PC-9 (cell line): ENCODE measurements around the gene RYR1. TPM values are rescaled to one million over a fixed set of nuclear protein-coding genes. Genes with fewer than 3 reads are reported as not detected.
A peak's percentile ranks its signal among the peaks of the same experiment; 100 is the strongest.

Source experiments
- BruUV-seq: library from RNA; stranded (reverse); fragments of 400-500 nt; replicated peaks from 2 replicates; lab custom pipeline; 2021; lab: Mats Ljungman, UMichigan
- CTCF ChIA-PET: fragments of 300-600 bp; sonication (Branson Sonifier 250); formaldehyde crosslinking; loops from one replicate; lab custom pipeline; 2022; ENCODE audit warnings: antibody characterized with exemption; lab: Charles Lee
- POLR2A ChIA-PET: fragments of 300-600 bp; sonication (Branson Sonifier 250); formaldehyde crosslinking; loops from one replicate; lab custom pipeline; 2022; ENCODE audit warnings: antibody characterized with exemption; ENCODE audit not compliant: unreplicated experiment; lab: Charles Lee
- DNase-seq, 2 experiments: peaks; one replicate each; pipeline versions ENCODE4 v3.0.0 to v3.0.0-alpha.2; 2015 to 2022; ENCODE audit warnings: mixed read lengths in 1 of 2
- H2AFZ ChIP-seq: fragments of 200-600 bp; sonication (generic); 2 replicates; pipeline ENCODE4 v1.8.1; 2017; ENCODE audit warnings: antibody characterized with exemption
- H3F3A ChIP-seq: fragments of 200-600 bp; sonication (generic); 2 replicates; pipeline ENCODE4 v1.8.1; 2017; ENCODE audit warnings: antibody characterized with exemption, mild to moderate bottlenecking, low read depth; ENCODE audit not compliant: insufficient read depth
- H3K27ac ChIP-seq: fragments of 200-600 bp; sonication (generic); 2 replicates; pipeline ENCODE4 v1.6.1; 2016; ENCODE audit warnings: mixed run types
- H3K27me3 ChIP-seq: fragments of 200-600 bp; sonication (generic); 2 replicates; pipeline ENCODE4 v1.6.1; 2016; ENCODE audit warnings: low read depth, mixed run types; ENCODE audit not compliant: insufficient read depth
- H3K36me3 ChIP-seq: fragments of 200-600 bp; sonication (generic); 2 replicates; pipeline ENCODE4 v1.6.1; 2016; ENCODE audit warnings: low read depth, mixed run types
- H3K4me1 ChIP-seq: fragments of 200-600 bp; sonication (generic); replicated peaks from 2 replicates; pipeline ENCODE4 v1.6.1; 2016; ENCODE audit warnings: mixed run types; ENCODE audit not compliant: insufficient read depth
- H3K4me2 ChIP-seq: fragments of 200-600 bp; sonication (generic); 2 replicates; pipeline ENCODE4 v1.6.1; 2017; ENCODE audit warnings: mixed run types
- H3K4me3 ChIP-seq: fragments of 200-600 bp; sonication (generic); 2 replicates; pipeline ENCODE4 v1.6.1; 2016; ENCODE audit warnings: mixed run types
- H3K79me2 ChIP-seq: fragments of 200-600 bp; sonication (generic); 2 replicates; pipeline ENCODE4 v1.6.1; 2017; ENCODE audit warnings: low read depth, mixed run types
- H3K9me2 ChIP-seq: fragments of 200-600 bp; sonication (generic); 2 replicates; pipeline ENCODE4 v1.8.1; 2017; ENCODE audit warnings: mild to moderate bottlenecking; ENCODE audit not compliant: insufficient read depth
- H3K9me3 ChIP-seq: fragments of 200-600 bp; sonication (generic); 2 replicates; pipeline ENCODE4 v1.8.1; 2016; ENCODE audit warnings: low read depth; ENCODE audit not compliant: insufficient read depth
- H4K20me1 ChIP-seq: fragments of 200-600 bp; sonication (generic); 2 replicates; pipeline ENCODE4 v1.8.1; 2017; ENCODE audit not compliant: insufficient read depth
- CTCF ChIP-seq: fragments of 200-600 bp; sonication (generic); conservative IDR thresholded peaks from 2 replicates; pipeline ENCODE4 v1.6.1; 2017; ENCODE audit warnings: mixed run types, antibody characterized with exemption, mild to moderate bottlenecking, moderate library complexity
- EZH2 ChIP-seq: fragments of 200-600 bp; sonication (generic); IDR thresholded peaks from 2 replicates; pipeline ENCODE4 v1.8.0; 2017; ENCODE audit warnings: antibody characterized with exemption, low read depth
- intact Hi-C: fragments of 100-400 bp; cut with micrococcal nuclease; formaldehyde crosslinking; loops from one replicate; pipeline ENCODE4 v1.10.0; 2022; ENCODE audit not compliant: unreplicated experiment
- total RNA-seq: library from RNA; stranded (reverse); gene quantifications from 2 replicates; pipeline ENCODE4 v1.2.3, GENCODE V29; 2021

Gene RYR1
- total RNA-seq, 1 experiment from 2014 or later, result 1.0 TPM

GRCh38 chr19:38616265-38616664 is 182.8 kb downstream of the RYR1 start:
- H3K27ac ChIP-seq, result no peak overlapping the region
- no TSS peak for BruUV-seq
- H3K9me2 ChIP-seq, result no peaks in the 10 kb centered on the region
- H3K27me3 ChIP-seq, result no peaks in the 10 kb centered on the region
- peaks cover 15% of the 10 kb centered on the region for H3K4me1 ChIP-seq
- H2AFZ ChIP-seq, result no peak overlapping the region
- TF ChIP-seq EZH2, result no peak
- no peak for TF ChIP-seq CTCF
- no peaks in the 10 kb centered on the region for H4K20me1 ChIP-seq
- intact Hi-C loops, result loop anchor here (5.0 kb wide), 1 partner anchor 316 kb away; the partner anchor contains the start of genes MRPS12 and SARS2
- ChIA-PET CTCF (interaction anchor here (0.6 kb wide), 1 partner anchor 64 kb away, joined by 3 read pairs; no protein-coding TSS in a partner anchor), POLR2A (no interaction called here)
- no peak overlapping the region for H3K4me3 ChIP-seq
- no peaks in the 10 kb centered on the region; the same call in 1 of the 2 replicates for H3F3A ChIP-seq
- no peak for DNase-seq
- peaks cover 3% of the 10 kb centered on the region for H3K36me3 ChIP-seq
- H3K9me3 ChIP-seq, result no peaks in the 10 kb centered on the region
- no peak overlapping the region for H3K4me2 ChIP-seq
- peaks cover 17% of the 10 kb centered on the region for H3K79me2 ChIP-seq

- Histone ChIP-seq H3K9me2 (no peaks in the 10 kb centered on the region), H3K9me3 (no peaks in the 10 kb centered on the region), H3K4me3 (no peak overlapping the region), H3K27ac (no peak overlapping the region), H3K27me3 (no peaks in the 10 kb centered on the region), H3K4me1 (peaks cover 15% of the 10 kb centered on the region), H2AFZ (no peak overlapping the region), H3K4me2 (no peak overlapping the region), H3K36me3 (peaks cover 11% of the 10 kb centered on the region), H3F3A (no peaks in the 10 kb centered on the region; the same call in 1 of the 2 replicates), H3K79me2 (peaks cover 23% of the 10 kb centered on the region), H4K20me1 (no peaks in the 10 kb centered on the region)
- intact Hi-C loops, result loop anchor here (5.0 kb wide), 1 partner anchor 315 kb away; the partner anchor contains the start of genes MRPS12 and SARS2
- no peak for TF ChIP-seq EZH2
- DNase-seq, result no peak
- ChIA-PET CTCF (no interaction called here), POLR2A (interaction anchor here (0.6 kb wide), 1 partner anchor 157 kb away, joined by 3 read pairs; no protein-coding TSS in a partner anchor)
- BruUV-seq, result no TSS peak
These were observed 183.8 kb downstream of the RYR1 start for GRCh38 chr19:38617283-38617763.

- Histone ChIP-seq H3F3A (no peaks in the 10 kb centered on the region; the same call in 1 of the 2 replicates), H3K27ac (0 out of 2 replicates have a peak within 1 kb of the TSS, but pooled peaks have one; percentile 1), H3K4me2 (peak within 1 kb of the TSS; percentile 90), H3K36me3 (peaks cover 11% of the 10 kb centered on the region), H3K27me3 (no peaks in the 10 kb centered on the region), H3K4me3 (peak within 1 kb of the TSS; percentile 87), H3K9me2 (no peaks in the 10 kb centered on the region), H4K20me1 (no peaks in the 10 kb centered on the region), H2AFZ (peak within 1 kb of the TSS; percentile 85), H3K9me3 (no peaks in the 10 kb centered on the region), H3K4me1 (peaks cover 15% of the 10 kb centered on the region), H3K79me2 (peaks cover 23% of the 10 kb centered on the region)
- POLR2A ChIA-PET, result interaction anchor here (0.5 to 0.7 kb wide), 4 partner anchors 85 to 475 kb away, joined by 3 to 4 read pairs (median 3); no protein-coding TSS in a partner anchor
- CTCF ChIA-PET, result interaction anchor here (0.5 to 0.9 kb wide), 5 partner anchors 26 to 314 kb away, joined by 4 to 11 read pairs (median 5); partner anchors contain the start of gene ACTN4
- TF ChIP-seq CTCF (no peak), EZH2 (no peak)
- intact Hi-C loops, result loop anchor here (5.0 kb wide), 1 partner anchor 314 kb away; the partner anchor contains the start of genes MRPS12 and SARS2
- no peak for DNase-seq
- BruUV-seq, result no TSS peak
These were observed 184.5 kb downstream of the RYR1 start, which contains the start of gene MAP4K1 for GRCh38 chr19:38617764-38618589. TSS of gene MAP4K1 (minus strand) at chr19:38617953. CDS start at chr19:38617895, 58 bp downstream.
